Right ventricle myocardium superior (tissue), 1 donor: ENCODE measurements around the gene INPP5A. TPM values are rescaled to one million over a fixed set of nuclear protein-coding genes. Genes with fewer than 3 reads are reported as not detected.

ENCODE experiments used
- ATAC-seq: fragments of 200-7000 bp; cut with Tn5 transposase; one replicate; pipeline ENCODE4 v1.9.1; 2020; ENCODE audit warnings: mild to moderate bottlenecking; ENCODE audit not compliant: poor library complexity
- DNase-seq: peaks from one replicate; pipeline ENCODE4 v3.0.0-alpha.2; 2020
- intact Hi-C: fragments of 100-400 bp; cut with DNase I; formaldehyde crosslinking; loops from one replicate; pipeline ENCODE4 v1.11.2; 2022
- total RNA-seq: library from RNA; stranded (reverse); fragmentation: NEBNext Ultra II Directional; extraction: Animal tissue kit (Norgen Biotek cat#: 25700); gene quantifications from one replicate; pipeline ENCODE4 v1.2.1, GENCODE V29; 2021
- donor health status: DM: no; HTN: yes; CAD: no; lungs with severe emphysema.

INPP5A gene
- total RNA-seq, 1 donor from 2014 or later, result 99.1 TPM

- intact Hi-C loops, result no loop called here
- DNase-seq (no peak), ATAC-seq (no peak)
Observed at GRCh38 chr10:132611026-132611910, 73.7 kb downstream of the INPP5A start.

- DNase-seq, result no peak
- intact Hi-C loops, result no loop called here
- no peak for ATAC-seq
Observed at GRCh38 chr10:132611986-132612385, 74.4 kb downstream of the INPP5A start.

DNA sequence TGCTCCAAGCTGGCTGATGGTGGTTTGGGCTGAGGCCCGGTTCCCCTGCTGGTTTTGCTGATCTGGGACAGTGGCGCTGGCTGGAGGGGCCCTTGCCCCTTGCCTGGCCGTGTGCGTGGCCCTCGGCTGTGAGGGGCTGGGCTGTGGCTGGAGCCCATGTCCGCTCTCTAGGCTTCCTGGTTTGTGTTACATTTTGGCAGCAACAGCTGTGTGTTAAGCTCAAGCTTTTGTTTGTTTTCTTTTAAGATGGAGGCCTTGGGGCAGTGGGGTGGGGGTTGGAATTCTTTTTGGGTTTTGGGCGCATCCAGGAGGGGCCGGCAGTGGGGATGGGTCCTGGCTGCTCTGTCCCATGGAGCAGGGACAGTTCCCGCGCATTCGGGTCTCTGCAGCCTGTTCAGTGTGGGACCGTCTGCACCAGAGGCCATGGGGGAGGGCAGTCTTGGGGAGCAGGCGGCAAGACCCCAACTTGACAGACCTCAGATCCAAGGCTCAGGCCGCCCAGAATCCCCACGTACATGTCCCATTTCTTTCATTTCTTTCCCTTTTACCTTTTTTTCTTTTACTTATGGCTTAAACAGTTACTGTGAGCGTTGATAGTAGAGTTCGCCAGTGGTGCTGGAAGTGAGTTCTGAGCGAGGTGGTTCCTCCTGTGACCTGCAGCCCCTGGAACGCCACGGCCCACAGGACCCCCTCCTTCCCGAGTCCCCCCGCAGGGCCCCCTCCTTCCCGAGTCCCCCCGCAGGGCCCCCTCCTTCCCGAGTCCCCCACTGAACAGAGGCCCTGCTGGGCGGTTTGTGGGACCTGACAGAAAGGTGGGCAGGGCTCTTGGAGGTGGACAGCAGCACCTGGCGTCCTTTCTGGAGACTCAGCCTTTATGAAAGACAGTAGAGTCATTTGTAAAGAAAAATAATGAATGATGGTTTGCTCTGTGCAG is 75.3 kb downstream of the INPP5A start:
- intact Hi-C loops, result no loop called here
- DNase-seq, result peak; percentile 26
- no peak for ATAC-seq

GRCh38 chr10:132613566-132614348 is 76.2 kb downstream of the INPP5A start:
- ATAC-seq (no peak), DNase-seq (no peak)
- intact Hi-C loops, result no loop called here

DNA sequence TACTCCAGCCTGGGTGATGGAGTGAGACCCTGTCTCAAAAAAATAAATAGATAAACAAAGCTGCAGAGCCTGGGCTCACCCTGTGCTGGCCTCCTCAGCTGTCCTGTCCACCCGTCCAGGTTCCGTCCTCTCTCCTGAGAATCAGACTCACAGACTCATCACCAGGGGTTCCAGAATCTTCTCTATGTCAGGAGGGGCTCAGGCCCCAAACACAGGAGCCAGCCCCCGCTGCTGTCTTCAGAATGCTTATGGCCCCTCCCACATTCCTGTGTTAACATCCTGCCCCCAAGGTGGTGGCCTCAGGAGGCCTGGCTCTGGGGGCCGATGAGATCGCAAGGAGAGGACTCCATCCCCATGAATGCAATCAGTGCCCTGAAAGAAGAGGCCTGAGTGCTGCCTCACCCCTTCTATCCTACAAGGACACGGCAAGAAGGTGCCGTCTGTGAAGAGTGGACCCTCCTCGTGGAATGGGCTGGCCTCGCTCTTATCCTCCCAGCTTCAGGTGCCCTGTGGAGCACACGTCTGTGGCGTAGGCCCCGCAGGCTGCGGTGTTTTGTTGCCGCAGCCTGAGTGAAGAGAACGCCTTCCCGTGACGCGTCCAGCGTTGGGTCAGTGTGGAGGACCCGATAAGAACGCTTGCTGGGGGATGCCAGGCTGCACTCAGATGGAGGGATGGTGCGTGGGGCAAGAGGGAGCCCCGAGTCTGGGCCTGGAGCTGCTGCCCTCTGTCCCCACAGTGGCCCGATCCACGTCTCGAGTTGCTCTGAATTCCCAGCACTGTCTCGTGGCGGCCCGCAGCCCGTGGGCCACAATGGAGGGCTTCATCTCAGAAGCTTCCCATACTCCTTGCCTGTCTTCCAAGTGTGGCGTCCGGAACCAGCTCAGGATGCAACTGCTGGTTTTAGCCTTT is 77.1 kb downstream of the INPP5A start:
- ATAC-seq, result no peak
- DNase-seq, result no peak
- intact Hi-C loops, result no loop called here

- ATAC-seq (no peak), DNase-seq (no peak)
- intact Hi-C loops, result no loop called here
Observed at GRCh38 chr10:132615341-132616169, 78.0 kb downstream of the INPP5A start.

DNA sequence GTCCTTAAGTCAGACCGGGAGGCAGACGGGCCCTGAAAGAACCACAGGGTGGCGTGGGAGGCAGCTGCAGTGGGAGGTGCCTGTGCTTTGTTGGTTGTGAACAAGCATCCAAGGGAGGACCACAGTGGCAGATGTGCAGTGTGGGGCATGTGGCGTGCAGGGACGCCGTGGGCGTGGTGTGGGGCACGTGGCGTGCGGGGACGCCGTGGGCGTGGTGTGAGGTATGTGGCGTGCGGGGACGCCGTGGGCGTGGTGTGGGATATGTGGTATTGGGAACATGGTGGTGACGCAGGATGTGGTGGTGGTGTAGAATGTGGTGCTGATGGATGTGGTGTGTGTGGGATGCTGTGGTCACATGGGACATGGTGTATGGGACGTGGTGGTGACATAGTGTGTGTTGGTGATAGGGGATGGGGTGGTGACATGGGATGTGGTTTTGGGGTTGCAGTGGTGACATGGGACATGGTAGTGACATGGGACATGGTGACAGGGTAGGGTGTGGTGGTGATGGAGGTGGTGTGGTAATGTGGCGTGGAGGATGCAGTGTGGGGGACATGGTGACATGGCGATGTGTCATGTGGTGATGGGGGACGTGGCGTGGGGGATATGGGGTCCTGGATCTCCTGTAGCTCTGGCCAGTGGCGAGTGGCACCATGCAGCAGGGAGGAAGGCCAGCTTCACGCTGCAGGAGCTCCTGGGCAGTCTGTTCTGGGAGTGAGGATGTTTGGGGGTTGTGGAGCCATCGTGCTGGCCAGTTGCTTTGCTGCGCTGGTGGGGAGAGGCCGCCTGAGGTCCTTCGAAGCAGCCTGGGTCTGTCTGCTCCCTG is 78.8 kb downstream of the INPP5A start:
- ATAC-seq (no peak), DNase-seq (no peak)
- intact Hi-C loops, result no loop called here

DNA sequence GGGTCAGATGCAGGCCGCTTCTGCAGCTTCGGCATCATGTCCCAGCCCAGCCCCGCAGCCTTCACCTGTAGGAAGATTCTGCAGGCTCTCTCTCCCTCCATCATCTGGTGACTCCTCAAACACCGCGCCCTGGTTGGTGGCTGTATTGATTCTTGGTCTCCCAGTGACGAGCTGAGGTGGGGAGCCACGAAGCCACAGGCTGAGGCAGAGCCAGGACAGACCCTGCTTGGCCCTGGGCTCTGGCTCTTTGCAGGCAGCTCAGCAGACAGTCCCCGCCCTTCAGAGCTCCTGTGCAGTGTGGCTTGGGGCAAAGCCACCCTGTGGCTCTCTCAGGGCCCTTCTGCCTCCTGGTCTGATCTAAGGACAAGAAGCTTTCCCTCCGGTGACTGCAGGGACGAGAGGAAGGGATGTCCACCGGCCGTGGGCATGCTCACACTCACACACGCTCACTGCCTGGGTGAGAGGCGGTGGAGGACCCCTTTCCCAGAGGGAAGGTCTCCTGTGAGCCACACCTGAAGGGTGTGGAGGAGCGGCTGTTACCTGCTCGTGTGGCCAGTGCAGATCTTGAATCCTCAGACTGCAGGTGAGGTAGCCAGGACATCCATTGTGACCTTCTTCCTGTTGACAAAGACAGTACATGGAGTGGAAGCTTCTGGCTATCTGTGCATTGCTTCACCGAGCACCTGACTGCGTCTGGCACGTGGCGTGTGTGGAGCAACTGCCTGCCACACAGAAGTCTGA is 79.6 kb downstream of the INPP5A start:
- peak; percentile 20 for DNase-seq
- intact Hi-C loops, result no loop called here
- ATAC-seq, result peak; percentile 35

GRCh38 chr10:132617737-132618052 is 80.1 kb downstream of the INPP5A start:
- ATAC-seq (peak; percentile 7), DNase-seq (peak; percentile 30)
- intact Hi-C loops, result no loop called here

- DNase-seq, result no peak
- ATAC-seq, result peak; percentile 58
- intact Hi-C loops, result no loop called here
Observed at GRCh38 chr10:132618158-132618919, 80.8 kb downstream of the INPP5A start.

- intact Hi-C loops, result no loop called here
- no peak for ATAC-seq
- no peak for DNase-seq
Observed at GRCh38 chr10:132619927-132620326, 82.3 kb downstream of the INPP5A start.

DNA sequence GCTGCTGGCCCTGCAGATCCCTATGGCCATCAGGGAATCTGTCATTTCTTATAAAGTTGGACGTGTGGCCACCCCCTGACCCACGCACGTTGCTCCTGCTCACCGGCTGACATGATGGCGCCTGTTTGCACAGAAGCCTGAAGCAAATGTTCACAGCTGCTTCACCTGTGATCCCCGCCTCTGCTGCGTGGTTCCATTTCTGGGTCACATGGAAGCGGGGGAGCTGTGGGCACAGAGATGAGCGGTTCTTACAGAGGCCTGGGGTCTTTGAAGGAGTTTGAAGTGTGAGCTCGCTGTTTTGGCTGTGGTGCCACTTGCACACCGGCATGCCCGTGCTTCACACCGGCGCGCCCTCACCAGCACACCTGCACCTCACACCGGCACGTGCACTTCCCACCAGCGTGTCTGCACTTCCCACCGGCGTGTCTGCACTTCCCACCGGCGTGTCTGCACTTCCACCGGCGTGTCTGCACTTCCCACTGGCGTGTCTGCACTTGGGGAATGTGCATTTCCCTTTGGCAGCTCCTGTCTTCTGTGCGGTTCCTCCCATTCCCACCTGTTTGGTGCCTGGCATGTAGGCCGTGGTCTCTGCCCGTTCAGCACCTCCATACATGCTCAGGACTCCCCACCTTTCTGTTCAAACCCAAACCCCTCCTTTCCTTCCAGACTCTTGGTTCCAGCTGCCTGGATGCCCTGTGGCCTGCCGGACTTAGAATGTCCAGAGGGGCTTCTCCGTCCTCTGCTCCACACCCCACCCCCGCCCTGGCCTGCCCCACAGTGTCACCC is 86.7 kb downstream of the INPP5A start:
- peak; percentile 27 for DNase-seq
- no peak for ATAC-seq
- intact Hi-C loops, result no loop called here

GRCh38 chr10:132624847-132625471 is 87.4 kb downstream of the INPP5A start:
- intact Hi-C loops, result no loop called here
- peak; percentile 49 for DNase-seq
- ATAC-seq, result no peak
